Transverse colon (tissue), 4 donors: Measurements from ENCODE around the gene MICAL1. TPM values are rescaled to one million over a fixed set of nuclear protein-coding genes. Genes with fewer than 3 reads are reported as not detected.

Source experiments
- DNase-seq: peaks from one replicate; pipeline ENCODE4 v3.0.0-alpha.2; 2019
- H3K27ac ChIP-seq, 4 donors: fragments of 200-600 bp; sonication (generic); 2 replicates each; pipeline ENCODE4 v1.5.1; 2016 to 2018; ENCODE audit warnings: inconsistent platforms in 4 of 4
- H3K27me3 ChIP-seq: fragments of 200-600 bp; sonication (generic); 2 replicates; pipeline ENCODE4 v1.5.1; 2017; ENCODE audit warnings: inconsistent platforms
- H3K36me3 ChIP-seq, 4 donors: fragments of 200-600 bp; sonication (generic); 2 replicates each; pipeline ENCODE4 v1.5.1; 2017 to 2019; ENCODE audit warnings: inconsistent platforms in 4 of 4
- H3K4me1 ChIP-seq, 4 donors: fragments of 200-600 bp; sonication (generic); 2 replicates each; pipeline ENCODE4 v1.5.1; 2017 to 2020; ENCODE audit warnings: inconsistent platforms in 4 of 4
- H3K4me3 ChIP-seq, 4 donors: fragments of 200-600 bp; sonication (generic); 1 replicate in 1 of 4; 2 replicates in 3 of 4; pipeline versions ENCODE4 v1.5.1 to v1.6.1; 2017 to 2019; ENCODE audit warnings: inconsistent platforms in 4 of 4
- H3K9me3 ChIP-seq, 2 donors: fragments of 200-600 bp; sonication (generic); 2 replicates each; pipeline ENCODE4 v1.5.1; 2017 to 2019; ENCODE audit warnings: inconsistent platforms in 2 of 2
- EP300 ChIP-seq: sonication (generic); formaldehyde crosslinking; IDR thresholded peaks from one replicate; pipeline ENCODE4 v1.6.1; 2017; ENCODE audit warnings: antibody characterized with exemption, low read depth
- POLR2A ChIP-seq: fragments of 450-650 bp; IDR thresholded peaks from one replicate; pipeline ENCODE4 v1.6.1; 2016; ENCODE audit warnings: antibody characterized with exemption, mild to moderate bottlenecking, moderate library complexity
- POLR2AphosphoS5 ChIP-seq, 3 donors: sonication (generic); formaldehyde crosslinking; IDR thresholded peaks; one replicate each; pipeline ENCODE4 v1.6.1; 2016; ENCODE audit warnings: antibody characterized with exemption in 3 of 3
- WGBS, 2 donors: methylation state at CpG; one replicate each; pipeline ENCODE4 v1.1.5; 2018; ENCODE audit warnings: low coverage in 1 of 2; 5-methylcytosine and 5-hydroxymethylcytosine counted together
- in situ Hi-C, 4 donors: fragments of 200-750 bp; cut with MboI; loops; one replicate each; pipeline versions ENCODE4 v1.15.0 to v1.15.1; 2017; ENCODE audit warnings: low sequenced_read_pairs in 3 of 4, low pct_ligation_motif_present in 1 of 4, low pct_unique_long_range_greater_than_20kb in 1 of 4
- intact Hi-C: fragments of 100-400 bp; cut with DNase I; formaldehyde crosslinking; loops from one replicate; pipeline ENCODE4 v1.15.1; 2023; ENCODE audit warnings: low total_unique reads
- total RNA-seq, 4 donors: library from RNA; depleted of rRNA; stranded (reverse); fragments of >200 nt; gene quantifications; one replicate each; pipeline ENCODE4 v1.1.0, GENCODE V29; 2016
- TF ChIP-seq, protein P1 (sequence below), 5 experiments: fragments of 200-600 bp in 3 of 5; fragments of 450-650 bp in 2 of 5; sonication (generic) in 3 of 5; IDR thresholded peaks; 1 replicate in 2 of 5; 2 replicates in 3 of 5; pipeline ENCODE4 v1.5.1; 2016 to 2017; ENCODE audit warnings: antibody characterized with exemption in 5 of 5, inconsistent platforms in 3 of 5, mild to moderate bottlenecking in 2 of 5, moderate library complexity in 1 of 5

Gene MICAL1
- total RNA-seq, 4 donors from 2014 or later = 85.3 to 241 (median 121) TPM

DNA sequence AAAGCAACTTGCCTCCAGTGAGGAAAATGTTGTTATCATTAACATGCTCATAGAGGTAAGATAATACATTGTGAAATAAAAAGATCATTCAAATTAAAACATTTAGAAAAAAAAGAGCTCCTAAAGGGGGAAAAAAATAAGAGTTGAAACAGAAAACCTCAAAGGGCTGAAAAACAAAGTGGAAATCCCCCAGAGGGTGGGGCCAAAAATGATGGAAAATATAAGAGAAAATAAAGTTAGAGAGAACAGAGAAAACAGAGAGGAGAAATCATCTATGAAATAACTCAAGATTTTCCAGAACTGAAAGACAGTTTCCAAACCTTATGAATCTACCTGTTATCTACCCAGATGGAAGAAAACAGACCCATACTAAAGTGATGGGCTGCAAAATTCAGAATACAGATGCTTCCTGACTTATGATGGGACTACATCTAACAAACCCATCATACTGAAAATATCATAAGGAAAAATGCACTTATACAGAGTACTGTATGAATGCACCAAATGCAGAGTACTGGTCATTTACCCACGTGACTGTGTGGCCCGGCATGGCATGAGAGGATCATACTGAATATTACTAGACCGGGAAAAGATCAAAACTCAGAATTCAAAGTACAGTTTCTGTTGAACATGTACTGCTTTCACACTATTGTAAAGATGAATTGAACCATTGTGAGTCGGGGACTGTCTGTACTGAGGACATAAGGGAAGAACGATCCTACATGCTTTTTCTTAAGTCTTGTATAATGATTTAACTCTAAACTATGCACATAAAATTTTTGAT is 23.5 kb upstream of the MICAL1 start:
- H3K27me3 ChIP-seq = no peaks in the 10 kb centered on the region
- no peak for TF ChIP-seq POLR2AphosphoS5 (IDR thresholded peaks at IDR 0.05)
- H3K27ac ChIP-seq = no peak overlapping the region
- in situ Hi-C loops (no loop called here), intact Hi-C loops (loop anchor here (1.0 kb wide), 1 partner anchor 31 kb away; no protein-coding TSS in a partner anchor)
- whole genome bisulfite sequencing, 2 donors = 56 to 80% methylated on average over 4 to 5 of the region's 5 CpGs
- no peaks in the 10 kb centered on the region for H3K9me3 ChIP-seq
- H3K4me1 ChIP-seq = peaks cover 21 to 59% (median 37%) of the 10 kb centered on the region in 4 donors
- H3K36me3 ChIP-seq = peaks cover 0 to 8% (median 1%) of the 10 kb centered on the region in 4 donors
- H3K4me3 ChIP-seq = peak overlapping the region in 1 of 4 donors; percentile 14
- DNase-seq = no peak

DNA sequence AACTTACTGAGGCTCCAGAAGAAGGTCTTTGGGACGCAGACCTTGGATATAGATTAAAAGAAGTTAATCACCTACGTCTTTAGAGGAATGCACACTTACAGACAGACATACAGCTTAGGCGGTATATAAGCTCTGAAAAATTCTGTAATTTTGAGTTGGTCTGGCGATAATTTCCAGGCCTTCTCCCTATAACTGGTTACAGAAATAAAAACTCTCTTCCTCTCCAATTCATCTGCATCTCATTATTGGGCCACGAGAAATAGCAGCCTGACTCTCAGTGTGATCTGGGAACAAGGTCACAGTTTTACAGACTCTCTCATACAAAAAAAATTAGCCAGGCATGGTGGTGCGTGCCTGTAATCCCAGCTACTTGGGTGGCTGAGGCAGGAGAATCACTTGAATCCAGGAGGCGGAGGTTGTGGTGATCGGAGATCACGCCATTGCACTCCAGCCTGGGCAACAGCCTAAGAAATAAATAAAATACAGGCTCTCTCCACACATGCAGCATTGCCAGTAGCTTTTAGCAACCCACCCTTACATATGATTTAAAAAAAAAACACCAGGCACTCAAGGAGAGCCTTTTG is 22.7 kb upstream of the MICAL1 start:
- 82 to 96% methylated on average over 4 to 9 of the region's 9 CpGs for WGBS, 2 donors
- intact Hi-C loops (no loop called here), in situ Hi-C loops (no loop called here)
- TF ChIP-seq POLR2A (no peak), POLR2AphosphoS5 (IDR thresholded peaks at IDR 0.05) (no peak), EP300 (no peak)
- TF ChIP-seq, protein P1, sequence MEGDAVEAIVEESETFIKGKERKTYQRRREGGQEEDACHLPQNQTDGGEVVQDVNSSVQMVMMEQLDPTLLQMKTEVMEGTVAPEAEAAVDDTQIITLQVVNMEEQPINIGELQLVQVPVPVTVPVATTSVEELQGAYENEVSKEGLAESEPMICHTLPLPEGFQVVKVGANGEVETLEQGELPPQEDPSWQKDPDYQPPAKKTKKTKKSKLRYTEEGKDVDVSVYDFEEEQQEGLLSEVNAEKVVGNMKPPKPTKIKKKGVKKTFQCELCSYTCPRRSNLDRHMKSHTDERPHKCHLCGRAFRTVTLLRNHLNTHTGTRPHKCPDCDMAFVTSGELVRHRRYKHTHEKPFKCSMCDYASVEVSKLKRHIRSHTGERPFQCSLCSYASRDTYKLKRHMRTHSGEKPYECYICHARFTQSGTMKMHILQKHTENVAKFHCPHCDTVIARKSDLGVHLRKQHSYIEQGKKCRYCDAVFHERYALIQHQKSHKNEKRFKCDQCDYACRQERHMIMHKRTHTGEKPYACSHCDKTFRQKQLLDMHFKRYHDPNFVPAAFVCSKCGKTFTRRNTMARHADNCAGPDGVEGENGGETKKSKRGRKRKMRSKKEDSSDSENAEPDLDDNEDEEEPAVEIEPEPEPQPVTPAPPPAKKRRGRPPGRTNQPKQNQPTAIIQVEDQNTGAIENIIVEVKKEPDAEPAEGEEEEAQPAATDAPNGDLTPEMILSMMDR (IDR thresholded peaks at IDR 0.05) = no peak
- Histone ChIP-seq H3K4me3 (no peak overlapping the region), H3K4me1 (peaks cover 21 to 56% (median 35%) of the 10 kb centered on the region in 4 donors), H3K27me3 (no peaks in the 10 kb centered on the region), H3K36me3 (peaks cover 0 to 15% (median 3%) of the 10 kb centered on the region in 4 donors), H3K27ac (no peak overlapping the region), H3K9me3 (no peaks in the 10 kb centered on the region)
- no peak for DNase-seq

DNA sequence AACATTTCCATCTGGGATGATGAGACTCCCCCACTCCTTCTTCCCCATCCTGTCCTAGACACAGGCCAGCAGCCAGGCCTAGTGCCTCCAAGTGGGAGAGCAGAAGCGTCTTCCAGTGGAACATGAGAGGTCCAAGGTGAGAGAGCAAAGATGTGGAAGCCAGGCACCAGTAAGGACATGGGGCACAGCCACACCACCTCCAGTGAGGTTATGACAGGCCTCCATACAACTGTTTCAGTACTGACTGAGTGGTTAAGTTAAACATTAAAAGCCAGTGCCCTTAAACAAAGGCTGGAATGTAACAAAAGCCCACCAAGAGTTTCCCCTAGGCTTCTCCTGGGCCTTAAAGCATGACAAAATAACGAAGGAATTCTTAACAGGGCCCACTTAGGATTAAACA is 22.2 kb upstream of the MICAL1 start:
- in situ Hi-C loops = no loop called here
- 85% methylated on average over 2 of the region's 2 CpGs; no CpG with 5 or more reads in 1 of the 2 donors for WGBS, 2 donors
- H3K9me3 ChIP-seq = no peaks in the 10 kb centered on the region
- intact Hi-C loops = no loop called here
- H3K27me3 ChIP-seq = no peaks in the 10 kb centered on the region
- no peak for TF ChIP-seq POLR2AphosphoS5 (IDR thresholded peaks at IDR 0.05)
- TF ChIP-seq, protein P1 (IDR thresholded peaks at IDR 0.05) = no peak
- no peak for TF ChIP-seq POLR2A
- no peak for TF ChIP-seq EP300
- peaks cover 21 to 56% (median 35%) of the 10 kb centered on the region in 4 donors for H3K4me1 ChIP-seq
- no peak for DNase-seq
- H3K4me3 ChIP-seq = no peak overlapping the region
- no peak overlapping the region for H3K27ac ChIP-seq
- H3K36me3 ChIP-seq = peaks cover 0 to 18% (median 6%) of the 10 kb centered on the region in 4 donors

DNA sequence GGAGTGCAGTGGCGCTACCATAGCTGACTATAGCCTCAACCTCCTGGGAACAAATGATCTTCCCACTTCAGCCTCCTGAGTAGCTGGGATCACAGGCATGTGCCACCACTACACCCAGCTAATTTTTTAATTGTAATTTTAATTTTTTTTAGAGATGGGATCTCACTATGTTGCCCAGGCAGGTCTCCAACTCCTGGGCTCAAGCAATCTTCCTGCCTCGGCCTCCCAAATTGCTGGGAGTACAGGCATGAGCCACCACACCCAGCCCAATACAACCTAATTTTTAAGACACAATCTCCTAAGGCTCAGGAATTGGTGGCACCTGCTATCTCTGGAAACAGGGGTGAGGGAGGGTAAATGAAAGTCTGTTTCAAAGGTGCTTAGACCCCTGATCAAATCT is 21.6 kb upstream of the MICAL1 start:
- Histone ChIP-seq H3K27ac (no peak overlapping the region), H3K36me3 (peaks cover 0 to 18% (median 6%) of the 10 kb centered on the region in 4 donors)
- 92 to 100% methylated on average over 2 of the region's 2 CpGs for WGBS, 2 donors

More for the DNA sequence above, 21.6 kb upstream of the MICAL1 start:
- no peak for DNase-seq
- Histone ChIP-seq H3K4me3 (no peak overlapping the region), H3K9me3 (no peaks in the 10 kb centered on the region), H3K27me3 (no peaks in the 10 kb centered on the region), H3K4me1 (peaks cover 21 to 53% (median 34%) of the 10 kb centered on the region in 4 donors)
- in situ Hi-C loops = no loop called here
- intact Hi-C loops = no loop called here
- TF ChIP-seq, protein P1 (IDR thresholded peaks at IDR 0.05) = no peak
- TF ChIP-seq POLR2A = no peak
- no peak for TF ChIP-seq EP300
- TF ChIP-seq POLR2AphosphoS5 (IDR thresholded peaks at IDR 0.05) = no peak
